Epithelial cell of esophagus (primary cell): Measurements from ENCODE around the gene PSMC4.

Experiments
- DNase-seq: peaks from one replicate; pipeline ENCODE4 v3.0.0; 2010; ENCODE audit warnings: low read depth
- H3K4me3 ChIP-seq: 2 replicates; pipeline ENCODE4 v1.5.1; 2011; ENCODE audit warnings: mild to moderate bottlenecking, low read length, control low read depth
- CTCF ChIP-seq: IDR thresholded peaks from 2 replicates; pipeline ENCODE4 v1.5.1; 2011; ENCODE audit warnings: low read depth, mild to moderate bottlenecking, low read length, control low read depth, inconsistent platforms; ENCODE audit not compliant: insufficient read depth; ENCODE audit errors: missing control alignments

Gene PSMC4

GRCh38 chr19:40009674-40010073, 38.7 kb downstream of the PSMC4 start:
- no peak for TF ChIP-seq CTCF
- no peak for DNase-seq
- H3K4me3 ChIP-seq = no peak overlapping the region

- no peak for TF ChIP-seq CTCF
- no peak overlapping the region for H3K4me3 ChIP-seq
- no peak for DNase-seq
Measured at GRCh38 chr19:40013991-40014390, 43.0 kb downstream of the PSMC4 start.

DNA sequence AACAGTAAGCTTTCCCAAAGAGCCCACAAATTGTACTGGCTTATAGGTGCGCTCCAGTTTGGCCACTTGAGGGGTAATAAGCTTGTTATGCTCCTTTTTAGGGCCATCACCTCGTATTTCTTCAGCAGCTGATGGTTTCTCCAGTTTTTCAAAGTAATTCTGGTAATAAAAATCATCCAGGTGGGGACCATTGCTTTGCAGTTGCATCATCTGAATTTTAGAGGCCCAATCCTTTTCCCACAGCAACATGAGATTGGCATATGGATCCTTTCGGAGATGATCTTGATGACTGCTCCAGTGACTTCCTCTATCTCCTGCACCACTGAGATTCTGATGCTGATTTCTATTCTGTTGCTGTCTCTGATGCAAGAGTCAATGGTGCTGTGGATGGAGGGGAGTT, 53.0 kb downstream of the PSMC4 start:
- DNase-seq = no peak
- H3K4me3 ChIP-seq = no peak overlapping the region
- no peak for TF ChIP-seq CTCF

DNA sequence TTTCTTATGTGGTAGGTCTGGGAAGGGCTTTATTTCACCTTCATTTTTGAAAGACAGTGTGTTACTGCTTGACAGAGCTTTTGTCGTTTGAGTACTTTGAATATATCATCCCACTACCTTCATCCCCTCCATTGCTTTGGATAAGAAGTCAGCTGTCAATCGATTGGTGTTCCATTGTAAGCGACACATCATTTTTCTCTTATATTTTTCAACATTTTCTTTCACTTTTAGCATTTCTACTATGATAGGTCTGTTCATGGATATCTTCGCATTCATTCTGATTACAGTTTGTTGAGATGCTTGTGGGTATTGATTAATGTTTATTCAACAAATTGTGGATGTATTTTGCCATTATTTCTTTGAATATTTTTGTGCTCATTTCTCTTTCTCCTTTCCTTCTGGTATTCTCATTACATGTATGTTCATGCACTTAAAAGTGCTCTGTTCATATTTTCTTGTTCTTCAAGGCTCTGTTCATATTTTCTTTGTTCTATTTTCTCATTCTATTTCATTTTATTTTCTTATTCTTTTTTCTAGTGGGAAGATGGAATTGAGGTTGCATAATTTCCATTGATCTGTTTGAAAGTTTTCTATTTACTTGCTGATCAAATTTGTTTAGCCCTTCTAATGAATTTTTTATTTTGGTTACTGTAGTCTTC, 55.1 kb downstream of the PSMC4 start:
- no peak overlapping the region for H3K4me3 ChIP-seq
- no peak for TF ChIP-seq CTCF
- DNase-seq = no peak

DNA sequence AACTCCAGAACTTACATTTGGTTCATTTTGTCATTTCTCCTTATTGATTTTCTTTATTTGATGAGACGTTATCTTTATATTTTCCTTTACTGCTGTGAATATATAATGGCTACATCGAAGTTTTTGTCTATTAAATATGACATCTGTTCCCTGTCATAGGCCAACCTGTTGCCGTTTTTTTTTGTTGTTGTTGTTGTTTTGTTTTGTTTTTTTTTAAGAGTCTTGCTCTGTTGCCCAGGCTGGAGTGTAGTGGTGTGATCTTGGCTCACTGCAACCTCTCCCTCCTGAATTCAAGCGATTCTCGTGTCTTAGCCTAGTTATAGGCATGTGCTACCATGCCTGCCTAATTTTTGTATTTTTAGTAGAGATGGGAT, 55.6 kb downstream of the PSMC4 start:
- H3K4me3 ChIP-seq = no peak overlapping the region
- no peak for TF ChIP-seq CTCF
- no peak for DNase-seq
